HUDEP-2 (cell line): ENCODE results near the gene GLS.
"Not testable (repeated sequence)": the region's sequence is repeated elsewhere in the genome, so short reads cannot be mapped to it uniquely, and the experiment has no call there.

Experiments
- DNase-seq, 76 experiments: peaks; one replicate each; lab custom pipeline; 2025; ENCODE audit not compliant: unreplicated experiment in 76 of 76; lab: John Stamatoyannopoulos, UW

The GLS gene

GRCh38 chr2:190882856-190883582, 2.4 kb downstream of the GLS start:
- no peak for DNase-seq

DNA sequence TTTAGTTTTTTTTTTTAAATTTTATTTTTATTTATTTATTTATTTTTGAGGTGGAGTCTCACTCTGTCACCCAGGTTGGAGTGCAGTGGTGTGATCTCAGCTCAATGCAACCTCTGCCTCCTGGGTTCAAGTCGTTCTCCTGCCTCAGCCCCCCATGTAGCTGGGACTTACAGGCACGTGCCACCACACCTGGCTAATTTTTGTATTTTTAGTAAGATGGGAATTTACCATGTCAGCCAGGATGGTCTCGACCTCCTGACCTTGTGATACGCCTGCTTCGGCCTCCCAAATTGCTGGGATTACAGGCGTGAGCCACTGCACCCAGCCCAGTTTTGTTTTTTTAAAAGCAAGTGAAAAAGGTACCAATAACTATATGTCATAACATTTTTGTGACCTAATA, 5.2 kb downstream of the GLS start:
- DNase-seq: not testable (repeated sequence)

GRCh38 chr2:190887089-190887488, 6.5 kb downstream of the GLS start:
- DNase-seq: no peak

- no peak for DNase-seq
Observed at GRCh38 chr2:190888449-190888848, 7.8 kb downstream of the GLS start.

GRCh38 chr2:190889175-190889943, 8.7 kb downstream of the GLS start:
- no peak for DNase-seq

GRCh38 chr2:190891372-190891771, 10.8 kb downstream of the GLS start:
- DNase-seq: no peak

- no peak for DNase-seq
Observed at GRCh38 chr2:190891889-190892288, 11.3 kb downstream of the GLS start.

DNA sequence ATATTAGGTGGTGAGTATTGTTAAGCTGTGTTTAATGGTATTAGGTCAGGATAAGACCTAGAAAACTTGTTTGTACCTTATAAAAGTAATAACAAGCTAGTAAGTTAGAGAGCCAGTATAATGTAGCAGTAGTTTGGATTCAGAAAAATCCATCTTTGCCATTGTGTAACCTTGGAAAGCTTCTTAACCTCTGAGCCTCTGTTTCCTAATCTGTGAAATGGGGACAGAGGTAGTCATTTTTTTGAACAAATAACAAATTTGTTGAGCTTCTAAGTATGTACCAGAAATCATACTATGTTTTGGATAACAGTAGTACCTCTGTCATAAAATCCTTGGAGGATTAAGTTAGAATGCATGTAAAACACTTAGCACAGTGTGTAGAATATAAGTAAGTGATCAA, 12.5 kb downstream of the GLS start:
- DNase-seq: no peak

DNA sequence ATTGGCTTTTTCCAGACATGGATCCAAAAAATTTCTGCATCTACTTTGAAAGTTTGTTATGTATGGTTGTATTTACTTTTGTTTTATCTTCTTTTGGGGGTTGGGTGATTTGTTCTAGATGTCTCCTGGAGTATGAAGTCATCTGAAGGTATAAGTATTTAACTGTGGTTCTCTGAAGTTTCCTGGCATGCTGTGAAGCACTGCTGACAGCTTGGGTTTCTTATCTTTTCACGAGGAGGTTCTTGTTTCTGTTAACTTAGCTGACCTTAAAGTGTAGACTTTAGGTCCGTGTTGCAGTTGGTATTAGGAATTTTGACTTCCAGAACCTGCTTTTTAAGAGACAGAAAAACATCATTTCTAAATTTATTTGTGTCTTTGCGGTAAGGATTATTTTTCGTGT, 15.9 kb downstream of the GLS start:
- peak in 24 of 76 experiments; percentile 0 to 49 (median 21) for DNase-seq

DNA sequence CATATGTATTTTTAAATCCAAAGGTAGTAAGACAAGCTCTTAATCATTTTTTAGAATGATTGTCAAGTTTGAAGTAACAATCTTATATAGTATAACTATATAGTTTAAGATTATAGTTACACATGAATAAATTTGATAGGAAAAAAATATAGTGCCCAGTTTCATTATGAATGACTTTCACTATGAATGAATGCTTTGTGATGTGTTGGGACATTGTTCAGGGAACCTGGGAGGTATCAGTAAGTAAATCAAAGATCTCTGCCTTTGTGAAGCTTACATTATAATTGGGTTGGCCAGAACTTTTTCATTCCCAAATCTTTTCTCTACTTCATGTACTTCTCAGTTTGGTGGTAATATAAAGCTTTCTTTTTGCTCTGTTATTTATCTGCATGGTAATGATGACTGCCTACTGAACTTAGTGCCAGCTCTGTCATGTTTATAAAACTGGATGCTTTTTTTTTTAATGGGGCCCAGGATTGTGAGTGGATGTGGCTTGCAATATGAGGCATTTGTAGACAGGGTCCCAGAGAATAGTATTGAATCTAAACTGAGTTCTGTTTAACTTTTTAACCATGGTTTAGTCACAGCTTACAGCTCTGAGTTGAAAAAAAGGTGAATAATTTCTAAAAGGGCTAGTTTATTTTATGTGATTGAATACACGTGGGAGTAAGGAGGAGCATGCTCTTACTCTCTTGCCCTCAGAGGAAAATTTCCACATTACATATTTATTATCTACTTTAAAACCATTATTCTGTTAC, 23.3 kb downstream of the GLS start:
- no peak for DNase-seq

- no peak for DNase-seq
Observed at GRCh38 chr2:190904640-190905261, 24.1 kb downstream of the GLS start.

DNA sequence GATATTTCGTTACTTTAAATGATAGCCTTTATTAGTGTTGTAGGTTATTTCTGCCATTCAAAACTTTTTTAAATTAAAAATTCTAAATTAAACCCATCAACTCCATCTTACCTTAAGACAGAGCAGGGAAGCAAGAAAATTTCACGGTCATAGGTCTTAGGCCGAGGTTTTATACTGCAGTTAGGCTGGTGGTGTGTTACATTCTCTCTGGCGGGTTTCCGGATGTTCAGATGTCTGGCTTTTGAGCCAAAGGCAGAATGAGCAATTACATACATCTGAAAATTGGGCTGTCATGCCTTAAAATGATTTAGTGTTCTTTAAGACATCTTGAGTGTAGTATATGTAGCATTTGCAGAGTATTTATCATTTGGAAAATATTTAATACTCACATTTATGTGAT, 27.9 kb downstream of the GLS start:
- DNase-seq: no peak

GRCh38 chr2:190909680-190910079, 29.1 kb downstream of the GLS start:
- DNase-seq: no peak

DNA sequence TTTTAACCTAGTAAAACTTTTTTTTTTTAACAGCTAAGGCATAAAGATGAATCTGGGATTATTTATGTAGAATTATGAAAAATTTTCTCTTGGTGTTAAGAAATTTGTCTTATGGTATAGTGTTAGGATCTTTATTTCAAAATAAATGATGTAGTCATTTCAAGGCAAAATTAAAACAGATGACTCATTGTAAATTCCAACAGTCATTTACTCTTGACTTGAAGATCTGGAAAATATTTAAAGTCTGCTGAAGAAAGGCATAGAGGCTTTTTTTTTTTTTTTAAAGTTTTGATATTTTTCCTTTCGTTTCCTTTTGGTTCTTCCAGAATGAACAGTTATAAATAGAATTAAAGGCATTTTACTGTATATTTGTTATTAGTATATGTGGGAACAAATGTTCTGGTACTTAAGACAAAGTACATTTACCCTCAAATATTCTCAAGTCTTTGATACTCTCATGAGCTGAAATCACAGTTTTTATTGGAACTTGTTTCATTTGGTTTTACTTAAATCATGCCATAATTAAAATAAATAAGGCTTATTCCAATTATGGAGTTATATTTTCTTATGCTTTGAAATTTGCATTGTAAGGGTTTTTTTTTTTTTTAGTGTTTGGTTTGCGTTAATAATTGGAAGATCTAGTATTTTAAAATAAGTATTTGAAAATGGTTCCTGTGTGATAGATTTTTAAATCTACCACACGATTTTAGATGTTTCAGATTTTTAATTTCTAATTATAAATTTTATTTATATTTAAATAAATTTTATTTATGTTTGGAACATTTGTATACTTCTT, 29.9 kb downstream of the GLS start:
- DNase-seq: no peak

DNA sequence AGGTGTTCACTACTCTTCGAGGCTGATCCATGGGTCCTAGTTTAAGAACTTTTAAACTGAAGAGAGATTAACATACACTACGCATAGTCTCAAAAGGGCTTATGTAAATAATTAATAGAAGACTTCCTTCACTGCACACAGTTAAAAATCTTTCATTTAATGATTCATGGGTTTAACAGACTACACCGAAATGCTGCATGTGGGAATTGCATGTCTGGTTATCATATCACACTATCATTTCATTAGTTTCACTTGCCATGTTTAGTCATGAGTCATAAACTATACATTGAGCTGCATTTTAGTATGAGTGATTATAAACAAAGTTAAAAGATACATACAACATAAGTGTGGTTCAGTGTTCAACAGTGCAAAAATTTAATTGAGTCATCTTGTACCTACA, 31.2 kb downstream of the GLS start:
- no peak for DNase-seq

DNA sequence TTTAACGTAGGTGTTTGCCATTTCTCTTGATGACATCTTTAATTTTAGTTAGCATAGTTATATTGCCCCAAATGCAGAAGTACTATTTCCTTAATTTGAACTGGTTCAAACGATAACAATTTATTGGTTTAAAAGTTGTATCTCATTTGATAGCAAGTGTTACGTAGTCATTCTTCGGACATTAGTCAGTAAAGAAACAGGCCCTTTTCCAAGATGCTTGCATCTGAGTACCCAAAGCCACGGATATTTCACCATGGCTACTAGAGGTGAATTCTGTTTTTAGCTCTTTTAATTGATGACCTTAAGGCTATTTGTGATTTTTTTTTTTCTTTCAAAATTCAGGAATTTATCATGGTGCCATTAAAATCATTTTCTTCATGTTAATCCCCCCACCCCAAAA, 32.1 kb downstream of the GLS start:
- DNase-seq: no peak

DNA sequence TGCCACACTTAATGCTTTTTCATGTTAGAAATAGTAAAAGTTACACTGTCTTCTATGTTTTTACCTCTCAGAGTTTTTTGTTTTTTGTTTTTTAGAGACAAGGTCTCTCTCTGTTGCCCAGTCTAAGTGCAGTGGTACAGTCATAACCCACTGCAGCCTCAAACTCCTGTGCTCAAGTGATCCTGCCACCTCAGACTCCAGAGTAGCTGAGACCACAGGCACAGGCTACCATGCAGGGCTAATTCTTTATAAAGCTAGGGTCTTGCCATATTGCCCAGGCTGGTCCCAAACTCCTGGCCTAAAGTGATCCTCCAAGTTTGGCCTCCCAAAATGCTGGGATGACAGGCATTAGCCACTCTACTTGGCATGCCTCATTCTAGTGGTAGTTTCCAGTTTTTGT, 33.1 kb downstream of the GLS start:
- no peak for DNase-seq

- no peak for DNase-seq
Observed at GRCh38 chr2:190916829-190917228, 36.2 kb downstream of the GLS start.

DNA sequence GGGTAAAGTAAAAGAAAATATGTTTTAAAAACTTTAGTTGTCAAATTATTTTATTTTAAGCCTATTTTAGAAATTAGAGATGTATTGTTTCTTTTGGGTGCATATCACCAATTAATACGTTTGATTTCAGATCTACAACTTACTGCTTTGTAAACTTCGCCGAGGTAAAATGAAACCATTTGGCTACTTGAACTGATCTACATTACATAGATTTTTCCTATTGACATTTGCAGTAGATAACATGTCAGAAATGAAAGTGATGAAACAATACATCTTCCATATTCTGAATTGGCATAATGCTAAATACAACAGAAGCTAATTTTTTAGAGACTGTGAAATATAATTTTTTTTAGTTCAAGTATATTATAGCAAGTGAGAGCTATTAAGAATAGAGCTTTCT, 39.5 kb downstream of the GLS start:
- no peak for DNase-seq

- DNase-seq: no peak
Observed at GRCh38 chr2:190922376-190922775, 41.8 kb downstream of the GLS start.
